Activated naive CD4-positive, alpha-beta T cell treated with anti-CD3 and anti-CD28 coated beads for 36 hours (primary cell): ENCODE data around the gene EEF1AKMT2. TPM values are rescaled to one million over a fixed set of nuclear protein-coding genes. Genes with fewer than 3 reads are reported as not detected.

Experiments
- CTCF ChIA-PET: fragments of 350-600 bp; sonication (Branson Sonifier 250); formaldehyde crosslinking; loops from one replicate; lab custom pipeline; 2021; ENCODE audit warnings: antibody characterized with exemption; lab: Charles Lee
- DNase-seq: peaks from one replicate; pipeline ENCODE4 v3.0.0-alpha.2; 2020
- H3K27ac Mint-ChIP-seq: one replicate; pipeline ENCODE4 v1.8.0; 2021; ENCODE audit warnings: mild to moderate bottlenecking, mixed read lengths
- H3K27me3 Mint-ChIP-seq: one replicate; pipeline ENCODE4 v1.8.0; 2021; ENCODE audit warnings: low read depth, mixed read lengths
- H3K36me3 Mint-ChIP-seq: one replicate; pipeline ENCODE4 v1.8.0; 2021; ENCODE audit warnings: low read depth, mixed read lengths
- H3K4me1 Mint-ChIP-seq: one replicate; pipeline ENCODE4 v1.8.0; 2021; ENCODE audit warnings: low read depth, mixed read lengths
- H3K4me3 Mint-ChIP-seq: one replicate; pipeline ENCODE4 v1.8.0; 2021; ENCODE audit warnings: mild to moderate bottlenecking, moderate library complexity, mixed read lengths
- H3K9me3 Mint-ChIP-seq: one replicate; pipeline ENCODE4 v1.8.0; 2021; ENCODE audit warnings: mixed read lengths
- intact Hi-C: fragments of 100-400 bp; cut with micrococcal nuclease; formaldehyde crosslinking; loops from one replicate; pipeline ENCODE4 v1.15.1; 2023
- total RNA-seq, 2 experiments: library from RNA; stranded (reverse); gene quantifications; one replicate each; pipeline ENCODE4 v1.2.3, GENCODE V29; 2021

Gene EEF1AKMT2
- total RNA-seq, 2 experiments from 2014 or later: 22.5 to 25.5 TPM

DNA sequence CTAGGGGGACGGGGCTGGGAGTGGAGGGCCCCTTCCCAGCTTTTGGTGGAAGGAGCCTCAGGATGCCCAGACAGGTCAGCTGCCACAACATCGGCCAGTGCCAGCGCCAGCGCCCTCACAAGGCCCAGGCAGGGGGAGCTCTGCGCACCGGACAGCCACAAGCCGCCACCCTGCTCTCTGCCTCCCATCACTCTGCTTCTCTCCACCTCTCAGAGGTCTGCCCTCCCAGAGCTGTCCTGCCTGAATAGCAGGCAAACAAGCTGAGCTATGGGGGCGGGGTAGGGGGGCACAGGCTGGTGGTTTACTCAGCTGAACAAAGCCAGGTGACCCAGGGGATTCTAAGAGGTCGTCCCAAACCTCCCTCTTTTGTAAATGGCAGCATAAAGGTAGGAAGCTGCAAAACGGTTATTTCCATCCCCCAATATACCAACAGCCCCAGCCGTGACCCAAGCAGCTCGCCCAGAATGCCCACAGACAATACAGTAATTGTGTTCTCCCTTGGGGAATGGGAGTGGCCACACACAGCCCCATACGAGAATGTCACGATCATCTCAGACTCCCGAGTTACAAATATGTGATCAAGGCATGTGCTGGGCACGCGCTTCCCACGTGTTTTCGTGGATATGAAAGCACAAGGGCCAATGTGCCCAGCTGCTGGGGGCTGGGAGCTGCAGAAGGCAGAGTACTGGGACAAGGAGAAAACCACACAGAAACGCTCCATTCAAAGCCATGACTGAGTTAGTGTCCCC is 67.2 kb downstream of the EEF1AKMT2 start:
- CTCF ChIA-PET: interaction anchor here (2.1 to 12.6 kb wide), 2 partner anchors 10 to 16 kb away, joined by 8 to 138 read pairs; no protein-coding TSS in a partner anchor
- peaks cover 1% of the 10 kb centered on the region for H3K36me3 Mint-ChIP-seq

GRCh38 chr10:124723826-124724225 is 67.9 kb downstream of the EEF1AKMT2 start:
- DNase-seq: no peak
- no peaks in the 10 kb centered on the region for H3K27me3 Mint-ChIP-seq
- H3K4me1 Mint-ChIP-seq: peaks cover 80% of the 10 kb centered on the region
- H3K9me3 Mint-ChIP-seq: no peaks in the 10 kb centered on the region
- peaks cover 1% of the 10 kb centered on the region for H3K36me3 Mint-ChIP-seq
- peak overlapping the region; percentile 91 for H3K27ac Mint-ChIP-seq
- CTCF ChIA-PET: interaction anchor here (1.3 to 12.6 kb wide), 4 partner anchors 10 to 35 kb away, joined by 6 to 138 read pairs (median 12); no protein-coding TSS in a partner anchor
- no peak overlapping the region for H3K4me3 Mint-ChIP-seq
- intact Hi-C loops: loop anchor here (1.0 kb wide), 3 partner anchors 9 to 35 kb away; no protein-coding TSS in a partner anchor

More for the DNA sequence above, 67.2 kb downstream of the EEF1AKMT2 start:
- intact Hi-C loops: no loop called here
- Mint-ChIP-seq H3K27me3 (no peaks in the 10 kb centered on the region), H3K9me3 (no peaks in the 10 kb centered on the region), H3K27ac (no peak overlapping the region), H3K4me3 (no peak overlapping the region), H3K4me1 (peaks cover 80% of the 10 kb centered on the region)
- DNase-seq: no peak

DNA sequence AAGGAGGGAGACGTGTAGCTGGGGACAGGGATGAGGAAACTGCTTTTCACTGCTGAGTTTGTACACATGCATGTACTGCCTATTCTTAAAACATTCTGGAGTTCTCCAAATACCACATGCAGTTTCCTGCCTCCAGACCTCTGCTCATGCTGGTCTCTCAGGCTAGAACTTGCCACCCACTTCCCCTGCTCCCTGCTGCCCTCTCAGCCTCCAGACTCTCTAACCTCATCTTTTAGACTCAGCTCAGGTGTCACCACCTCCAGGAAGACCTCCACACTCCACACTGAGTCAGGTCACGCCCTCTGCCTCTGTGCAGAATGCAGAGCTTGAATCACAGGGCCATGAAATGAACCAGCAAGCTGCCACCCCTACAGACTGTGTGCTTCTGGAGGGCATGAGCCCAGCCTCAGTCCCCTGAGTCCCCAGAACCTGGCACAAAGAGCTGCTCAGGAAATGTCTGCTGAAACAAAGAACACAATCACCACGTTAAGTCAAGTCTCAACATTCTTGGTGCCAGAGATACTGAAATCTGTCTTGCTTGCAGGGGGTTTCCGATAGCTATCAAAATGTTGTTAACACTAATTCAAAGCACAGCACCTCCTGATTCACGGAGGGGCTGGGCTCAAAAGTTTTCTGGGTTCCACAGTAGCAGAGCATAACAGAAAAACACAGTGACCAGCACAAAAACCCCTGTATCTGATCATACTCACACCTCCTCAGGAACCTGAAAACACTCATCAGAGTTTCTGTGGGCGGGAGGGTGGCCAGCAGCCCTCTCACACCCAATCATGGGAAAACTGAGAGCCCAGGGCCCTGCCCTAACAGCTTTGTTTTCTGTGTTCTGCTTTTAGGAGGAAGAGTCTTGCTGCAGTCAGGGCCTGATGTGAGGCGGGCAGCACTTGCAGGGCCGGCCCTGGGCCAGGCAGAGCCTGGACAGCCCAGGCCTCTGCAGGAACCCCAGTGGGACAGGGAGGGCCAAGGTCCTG is 68.6 kb downstream of the EEF1AKMT2 start:
- CTCF ChIA-PET: interaction anchor here (0.6 to 12.6 kb wide), 6 partner anchors 10 to 193 kb away, joined by 3 to 138 read pairs (median 6); no protein-coding TSS in a partner anchor
- Mint-ChIP-seq H3K9me3 (no peaks in the 10 kb centered on the region), H3K27me3 (no peaks in the 10 kb centered on the region), H3K4me1 (peaks cover 80% of the 10 kb centered on the region), H3K36me3 (peaks cover 1% of the 10 kb centered on the region), H3K4me3 (peak overlapping the region; percentile 22), H3K27ac (peak overlapping the region; percentile 91)
- DNase-seq: peak; percentile 81
- intact Hi-C loops: loop anchor here (1.0 kb wide), 3 partner anchors 10 to 34 kb away; no protein-coding TSS in a partner anchor

DNA sequence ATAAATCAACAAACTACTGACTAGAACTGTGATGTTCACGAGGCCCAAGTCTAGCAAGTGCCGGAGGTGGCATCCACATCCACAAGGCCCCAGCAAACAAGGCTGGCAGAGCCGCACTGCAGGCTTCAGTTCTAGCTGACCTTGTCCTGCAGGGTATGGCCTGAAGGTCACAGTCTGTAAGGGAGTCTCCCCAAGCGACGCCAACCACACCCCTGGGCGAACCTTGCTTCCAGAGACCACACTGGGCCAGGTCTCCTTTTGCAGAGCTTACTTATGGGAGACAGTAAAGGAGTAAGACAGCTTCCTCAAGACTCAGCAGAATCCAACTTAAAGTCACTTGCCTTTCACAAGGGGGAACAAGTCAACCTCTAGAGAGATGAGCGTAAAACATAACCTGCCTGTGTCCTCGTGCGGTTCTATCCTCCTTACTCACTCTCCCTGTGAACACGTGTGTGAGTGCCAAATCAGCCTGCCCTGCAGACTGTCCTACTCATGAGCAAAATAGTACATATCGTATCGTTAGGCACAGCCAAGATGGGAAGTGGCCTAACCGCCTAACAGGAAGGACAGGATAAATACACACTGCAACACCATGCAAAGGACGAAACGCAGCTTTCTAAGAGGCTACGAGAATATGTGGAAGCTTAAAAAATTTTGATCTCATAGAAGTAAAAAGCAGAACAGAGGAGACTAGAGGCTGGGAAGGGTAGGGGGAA is 70.2 kb downstream of the EEF1AKMT2 start:
- DNase-seq: peak; percentile 52
- intact Hi-C loops: no loop called here
- Mint-ChIP-seq H3K4me3 (no peak overlapping the region), H3K36me3 (peaks cover 1% of the 10 kb centered on the region), H3K27me3 (no peaks in the 10 kb centered on the region), H3K9me3 (no peaks in the 10 kb centered on the region), H3K27ac (peak overlapping the region; percentile 54), H3K4me1 (peaks cover 84% of the 10 kb centered on the region)
- CTCF ChIA-PET: interaction anchor here (0.6 to 12.6 kb wide), 6 partner anchors 10 to 201 kb away, joined by 3 to 138 read pairs (median 4); no protein-coding TSS in a partner anchor

DNA sequence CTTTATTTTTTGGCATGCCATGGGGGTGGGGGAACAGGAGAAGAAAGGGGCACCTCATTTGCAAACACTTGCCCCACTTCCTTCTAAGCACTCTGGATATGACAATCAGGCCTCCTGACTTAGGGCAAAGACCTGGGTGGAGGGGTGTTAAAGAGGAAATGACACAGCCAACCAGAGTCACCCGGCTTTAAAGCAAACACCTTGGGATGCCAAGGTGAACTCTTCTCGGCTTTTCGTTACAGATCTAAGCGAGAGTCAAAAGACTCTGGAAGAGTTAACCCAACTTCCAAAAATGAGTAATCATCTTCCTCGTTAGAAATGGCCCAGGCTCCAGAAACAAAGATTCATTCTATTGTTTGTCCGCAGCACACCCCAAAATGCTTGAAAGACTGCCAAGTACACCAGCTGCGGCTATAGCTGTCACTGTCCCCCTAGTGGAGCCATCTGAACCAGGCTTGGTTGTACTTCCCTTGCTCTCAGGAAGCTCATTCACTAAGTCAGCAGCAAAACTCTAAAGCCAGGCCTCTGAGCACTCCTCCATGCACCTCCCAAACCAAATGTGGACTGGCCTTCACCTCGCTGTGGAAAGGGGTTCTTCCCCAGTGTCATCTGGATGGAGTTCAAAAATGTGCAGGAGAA is 72.4 kb downstream of the EEF1AKMT2 start:
- Mint-ChIP-seq H3K4me3 (peak overlapping the region; percentile 64), H3K27ac (peak overlapping the region; percentile 84)

DNA sequence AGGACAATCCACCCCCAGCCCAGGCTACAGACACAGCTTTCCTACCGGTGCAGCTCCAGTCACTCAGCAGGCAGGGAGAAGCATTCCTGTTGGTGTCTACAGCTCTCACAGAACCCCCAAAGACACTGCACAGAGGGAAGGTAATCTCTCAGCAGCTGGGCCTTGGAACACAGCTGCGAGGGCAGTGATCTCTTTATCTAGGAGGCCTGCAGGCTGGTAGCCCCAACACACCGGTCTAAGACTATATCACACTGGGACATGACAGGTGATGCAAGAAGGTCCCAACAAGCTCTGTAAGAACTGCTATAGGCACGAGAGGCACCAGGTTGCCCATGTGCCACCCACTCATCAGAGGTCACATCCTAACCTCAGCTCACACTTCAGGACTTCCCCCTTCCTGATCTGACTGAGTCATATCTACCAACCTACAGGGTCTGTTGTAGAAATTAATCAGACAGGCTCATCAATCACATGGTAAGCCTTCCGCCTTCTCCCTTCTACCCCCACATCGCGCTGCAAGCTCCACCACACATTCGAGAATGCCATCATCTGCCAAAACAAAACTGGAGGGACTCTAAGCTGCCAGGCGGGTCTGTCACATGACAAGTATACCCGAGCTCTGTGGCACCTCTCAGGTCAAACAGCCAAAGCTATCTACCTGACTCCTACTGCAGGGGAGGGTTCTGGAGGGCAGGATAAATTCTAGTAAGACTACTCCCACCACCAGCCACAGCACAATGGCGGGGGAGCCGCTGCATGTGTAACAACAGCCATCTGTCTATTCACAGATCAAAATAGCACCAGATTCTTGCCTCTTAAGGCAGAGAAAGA is 73.6 kb downstream of the EEF1AKMT2 start:
- intact Hi-C loops: loop anchor here (1.0 to 2.0 kb wide), 9 partner anchors 10 to 491 kb away; partner anchors contain the start of gene EEF1AKMT2

More for the DNA sequence above, 72.4 kb downstream of the EEF1AKMT2 start:
- intact Hi-C loops: loop anchor here (1.0 to 2.0 kb wide), 4 partner anchors 23 to 493 kb away; partner anchors contain the start of gene EEF1AKMT2
- CTCF ChIA-PET: interaction anchor here (0.6 to 12.6 kb wide), 22 partner anchors 10 to 316 kb away, joined by 3 to 138 read pairs (median 8); partner anchors contain the start of gene FAM53B
- DNase-seq: peak; percentile 82
- no peaks in the 10 kb centered on the region for H3K9me3 Mint-ChIP-seq
- H3K27me3 Mint-ChIP-seq: no peaks in the 10 kb centered on the region
- H3K36me3 Mint-ChIP-seq: no peaks in the 10 kb centered on the region
- H3K4me1 Mint-ChIP-seq: peaks cover 89% of the 10 kb centered on the region

DNA sequence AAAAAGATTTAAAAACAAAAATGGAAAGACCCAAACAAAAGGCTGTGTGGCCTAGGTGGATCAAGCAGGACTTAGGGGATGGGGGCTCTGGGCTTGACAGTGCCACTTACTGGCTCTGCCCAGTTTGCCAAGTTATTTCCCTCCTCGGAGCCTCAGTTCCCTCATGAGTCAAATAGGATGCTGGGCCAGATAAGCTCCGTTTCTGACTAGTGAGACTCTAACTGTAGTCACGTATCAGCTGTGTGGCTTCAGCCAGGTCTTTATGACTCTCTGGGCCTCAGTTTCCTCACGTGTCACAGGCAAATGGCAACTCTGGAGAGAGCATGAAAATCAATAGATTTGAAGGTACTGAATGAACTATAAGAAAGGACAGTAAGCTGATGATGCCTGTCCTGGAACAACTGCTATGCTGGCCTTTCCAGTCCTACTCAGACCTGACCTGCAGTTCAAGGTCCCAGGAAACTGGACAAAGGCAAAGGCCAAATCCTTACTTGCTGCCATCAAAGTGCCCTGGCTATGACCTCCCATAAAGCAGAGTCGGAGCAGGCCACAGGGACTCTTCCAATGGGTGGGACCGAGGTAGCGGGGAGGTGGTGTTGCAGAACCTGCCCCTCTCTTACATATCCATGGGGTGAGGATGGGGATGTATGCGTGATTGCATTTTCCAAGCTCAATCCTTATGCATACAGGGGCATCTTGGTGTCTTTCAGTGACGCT is 74.5 kb downstream of the EEF1AKMT2 start:
- H3K27me3 Mint-ChIP-seq: no peaks in the 10 kb centered on the region
- no peaks in the 10 kb centered on the region for H3K36me3 Mint-ChIP-seq
- no peaks in the 10 kb centered on the region for H3K9me3 Mint-ChIP-seq
- peak overlapping the region; percentile 64 for H3K4me3 Mint-ChIP-seq
- intact Hi-C loops: no loop called here
- peaks cover 88% of the 10 kb centered on the region for H3K4me1 Mint-ChIP-seq
- peak overlapping the region; percentile 84 for H3K27ac Mint-ChIP-seq
- CTCF ChIA-PET: interaction anchor here (1.2 to 12.6 kb wide), 11 partner anchors 8 to 71 kb away, joined by 4 to 138 read pairs (median 20); partner anchors contain the start of gene FAM53B
- DNase-seq: no peak

More for the DNA sequence above, 73.6 kb downstream of the EEF1AKMT2 start:
- H3K36me3 Mint-ChIP-seq: no peaks in the 10 kb centered on the region
- H3K27ac Mint-ChIP-seq: peak overlapping the region; percentile 84
- peaks cover 90% of the 10 kb centered on the region for H3K4me1 Mint-ChIP-seq
- peak; percentile 91 for DNase-seq
- H3K4me3 Mint-ChIP-seq: peak overlapping the region; percentile 64
- no peaks in the 10 kb centered on the region for H3K27me3 Mint-ChIP-seq
- CTCF ChIA-PET: interaction anchor here (0.9 to 12.6 kb wide), 19 partner anchors 9 to 74 kb away, joined by 3 to 138 read pairs (median 10); partner anchors contain the start of gene FAM53B
- H3K9me3 Mint-ChIP-seq: no peaks in the 10 kb centered on the region

DNA sequence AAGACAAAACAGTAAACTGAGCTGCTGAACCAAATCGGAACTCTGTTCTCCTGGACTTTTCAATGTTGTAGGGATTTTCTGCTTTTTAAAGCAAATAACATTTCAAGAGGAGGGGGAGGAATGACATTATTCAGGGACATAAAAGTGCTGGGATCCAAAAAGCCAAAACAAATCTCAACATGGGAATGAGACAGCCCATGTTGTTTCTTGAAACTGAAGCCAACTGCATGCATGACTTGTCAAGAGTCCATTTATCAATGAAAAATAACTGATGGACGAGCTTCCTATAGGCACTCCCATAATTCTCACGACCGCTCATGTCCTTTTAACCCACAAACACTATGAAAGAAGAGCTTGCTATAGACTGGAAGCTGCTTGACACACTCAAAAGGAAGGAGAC is 75.3 kb downstream of the EEF1AKMT2 start:
- H3K9me3 Mint-ChIP-seq: no peaks in the 10 kb centered on the region
- no peak for DNase-seq
- H3K4me3 Mint-ChIP-seq: no peak overlapping the region
- H3K27me3 Mint-ChIP-seq: no peaks in the 10 kb centered on the region
- intact Hi-C loops: no loop called here
- no peaks in the 10 kb centered on the region for H3K36me3 Mint-ChIP-seq
- CTCF ChIA-PET: interaction anchor here (2.6 to 12.6 kb wide), 7 partner anchors 12 to 69 kb away, joined by 10 to 138 read pairs (median 58); no protein-coding TSS in a partner anchor
- H3K4me1 Mint-ChIP-seq: peaks cover 81% of the 10 kb centered on the region
- peak overlapping the region; percentile 9 for H3K27ac Mint-ChIP-seq

DNA sequence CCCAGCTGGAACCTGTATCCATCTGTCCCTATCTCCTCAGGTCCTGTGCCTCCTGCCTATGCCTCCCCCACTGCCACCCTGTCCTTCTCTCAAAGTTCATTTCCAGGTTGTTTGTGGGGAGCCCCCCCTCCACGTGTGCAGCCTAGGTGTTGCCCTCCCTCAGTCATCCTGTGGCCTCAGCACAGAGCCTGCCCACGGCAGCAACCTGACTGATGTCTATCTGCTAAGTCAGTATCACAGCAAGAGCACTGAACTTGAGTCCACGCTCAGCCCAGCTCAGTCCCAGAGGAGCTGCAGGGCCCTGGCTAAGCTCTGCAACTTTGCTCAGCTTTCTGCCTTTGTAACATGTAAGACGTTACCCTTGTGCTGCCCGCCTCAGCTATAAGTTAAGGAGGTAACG is 76.2 kb downstream of the EEF1AKMT2 start:
- no peaks in the 10 kb centered on the region for H3K27me3 Mint-ChIP-seq

More for the DNA sequence above, 76.2 kb downstream of the EEF1AKMT2 start:
- Mint-ChIP-seq H3K4me1 (peaks cover 77% of the 10 kb centered on the region), H3K4me3 (no peak overlapping the region), H3K27ac (no peak overlapping the region), H3K36me3 (no peaks in the 10 kb centered on the region), H3K9me3 (no peaks in the 10 kb centered on the region)
- intact Hi-C loops: no loop called here
- peak; percentile 40 for DNase-seq
- CTCF ChIA-PET: interaction anchor here (1.9 to 12.6 kb wide), 4 partner anchors 11 to 37 kb away, joined by 5 to 138 read pairs (median 49); no protein-coding TSS in a partner anchor
